DND-41 (cell line): ENCODE measurements around the gene HS2ST1.

Experiments
- ATAC-seq: fragments of 200-7000 bp; cut with Tn5 transposase; 3 replicates; pipeline ENCODE4 v1.9.1; 2021; ENCODE audit warnings: low read depth; ENCODE audit not compliant: insufficient read depth
- DNase-seq: peaks from one replicate; pipeline ENCODE4 v3.0.0-alpha.2; 2020
- H2AFZ ChIP-seq: 2 replicates; pipeline ENCODE4 v1.6.0; 2012; ENCODE audit warnings: low read depth, low read length
- H3K27ac ChIP-seq: 2 replicates; pipeline ENCODE4 v1.5.1; 2012; ENCODE audit warnings: low read length, inconsistent platforms
- H3K27me3 ChIP-seq: fragments of 200-600 bp; sonication (generic); 2 replicates; pipeline ENCODE4 v1.6.0; 2012; ENCODE audit warnings: low read length, mild to moderate bottlenecking, inconsistent platforms; ENCODE audit not compliant: insufficient read depth, poor library complexity
- H3K36me3 ChIP-seq: 2 replicates; pipeline ENCODE4 v1.5.1; 2012; ENCODE audit warnings: low read length, inconsistent platforms; ENCODE audit not compliant: insufficient read depth
- H3K4me1 ChIP-seq: 2 replicates; pipeline ENCODE4 v1.5.1; 2012; ENCODE audit warnings: mild to moderate bottlenecking, low read length; ENCODE audit not compliant: insufficient read depth
- H3K4me2 ChIP-seq: 2 replicates; pipeline ENCODE4 v1.6.0; 2012; ENCODE audit warnings: mild to moderate bottlenecking, moderate library complexity, low read length, inconsistent platforms; ENCODE audit not compliant: insufficient read depth
- H3K4me3 ChIP-seq, 2 experiments: fragments of 200-600 bp in 1 of 2; shearing (Covaris generic) in 1 of 2; 2 replicates each; pipeline ENCODE4 v1.5.1; 2012 to 2016; ENCODE audit warnings: inconsistent platforms in 2 of 2, low read length in 2 of 2, mild to moderate bottlenecking in 2 of 2, low read depth in 1 of 2, moderate library complexity in 1 of 2
- H3K79me2 ChIP-seq: 2 replicates; pipeline ENCODE4 v1.6.0; 2012; ENCODE audit warnings: low read length, inconsistent platforms; ENCODE audit not compliant: insufficient read depth
- H3K9ac ChIP-seq: 2 replicates; pipeline ENCODE4 v1.6.0; 2012; ENCODE audit warnings: low read depth, mild to moderate bottlenecking, inconsistent platforms, low read length, moderate library complexity
- H3K9me3 ChIP-seq: 2 replicates; pipeline ENCODE4 v1.5.1; 2012; ENCODE audit warnings: low read length, moderate library complexity, mild to moderate bottlenecking, inconsistent platforms; ENCODE audit not compliant: insufficient read depth, severe bottlenecking
- H4K20me1 ChIP-seq: 2 replicates; pipeline ENCODE4 v1.6.0; 2012; ENCODE audit warnings: low read length; ENCODE audit not compliant: insufficient read depth
- EZH2 ChIP-seq: IDR thresholded peaks from 3 replicates; pipeline ENCODE4 v1.6.1; 2012; ENCODE audit warnings: borderline replicate concordance, low read depth, mild to moderate bottlenecking, moderate library complexity, low read length, inconsistent platforms; ENCODE audit not compliant: severe bottlenecking
- TF ChIP-seq, protein P1 (sequence below): IDR thresholded peaks from 2 replicates; pipeline ENCODE4 v1.5.1; 2012; ENCODE audit warnings: borderline replicate concordance, low read length, moderate library complexity, mild to moderate bottlenecking; ENCODE audit not compliant: poor library complexity, severe bottlenecking; ENCODE audit errors: extremely low read depth

Gene HS2ST1

GRCh38 chr1:86953167-86953566 is 38.7 kb downstream of the HS2ST1 start:
- Histone ChIP-seq H3K4me2 (no peak overlapping the region), H4K20me1 (peaks cover 6% of the 10 kb centered on the region; the same call in 1 of the 2 replicates), H3K27ac (no peak overlapping the region), H3K27me3 (no peaks in the 10 kb centered on the region), H3K9ac (no peak overlapping the region), H2AFZ (no peak overlapping the region), H3K79me2 (peaks cover 10% of the 10 kb centered on the region; the same call in 1 of the 2 replicates), H3K4me3 (no peak overlapping the region), H3K36me3 (no peaks in the 10 kb centered on the region), H3K9me3 (no peaks in the 10 kb centered on the region), H3K4me1 (no peaks in the 10 kb centered on the region)
- no peak for ATAC-seq
- no peak for DNase-seq
- no peak for TF ChIP-seq EZH2
- TF ChIP-seq, protein P1, sequence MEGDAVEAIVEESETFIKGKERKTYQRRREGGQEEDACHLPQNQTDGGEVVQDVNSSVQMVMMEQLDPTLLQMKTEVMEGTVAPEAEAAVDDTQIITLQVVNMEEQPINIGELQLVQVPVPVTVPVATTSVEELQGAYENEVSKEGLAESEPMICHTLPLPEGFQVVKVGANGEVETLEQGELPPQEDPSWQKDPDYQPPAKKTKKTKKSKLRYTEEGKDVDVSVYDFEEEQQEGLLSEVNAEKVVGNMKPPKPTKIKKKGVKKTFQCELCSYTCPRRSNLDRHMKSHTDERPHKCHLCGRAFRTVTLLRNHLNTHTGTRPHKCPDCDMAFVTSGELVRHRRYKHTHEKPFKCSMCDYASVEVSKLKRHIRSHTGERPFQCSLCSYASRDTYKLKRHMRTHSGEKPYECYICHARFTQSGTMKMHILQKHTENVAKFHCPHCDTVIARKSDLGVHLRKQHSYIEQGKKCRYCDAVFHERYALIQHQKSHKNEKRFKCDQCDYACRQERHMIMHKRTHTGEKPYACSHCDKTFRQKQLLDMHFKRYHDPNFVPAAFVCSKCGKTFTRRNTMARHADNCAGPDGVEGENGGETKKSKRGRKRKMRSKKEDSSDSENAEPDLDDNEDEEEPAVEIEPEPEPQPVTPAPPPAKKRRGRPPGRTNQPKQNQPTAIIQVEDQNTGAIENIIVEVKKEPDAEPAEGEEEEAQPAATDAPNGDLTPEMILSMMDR, result no peak

DNA sequence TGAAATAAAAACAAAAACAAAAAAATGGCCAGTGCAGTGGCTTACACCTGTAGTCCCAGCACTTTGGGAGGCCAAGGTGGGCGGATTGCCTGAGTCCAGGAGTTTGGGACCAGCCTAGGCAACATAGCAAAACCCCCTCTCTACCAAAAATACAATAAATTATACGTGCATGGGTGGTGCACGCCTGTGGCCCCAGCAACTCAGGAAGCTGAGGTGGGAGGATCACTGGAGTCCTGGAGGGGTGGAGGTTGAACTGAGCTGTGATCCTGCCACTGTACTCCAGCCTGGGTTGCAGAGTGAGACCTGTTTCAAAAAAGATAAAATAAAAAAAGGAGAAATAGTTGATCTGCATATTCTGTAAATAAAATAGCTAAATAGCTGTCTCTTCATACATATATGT is 41.2 kb downstream of the HS2ST1 start:
- Histone ChIP-seq H3K9me3 (no peaks in the 10 kb centered on the region), H3K27ac (no peak overlapping the region), H3K9ac (no peak overlapping the region), H3K4me3 (no peak overlapping the region), H3K27me3 (no peaks in the 10 kb centered on the region), H3K36me3 (no peaks in the 10 kb centered on the region), H4K20me1 (peaks cover 6% of the 10 kb centered on the region; the same call in 1 of the 2 replicates), H3K4me1 (no peaks in the 10 kb centered on the region), H2AFZ (no peak overlapping the region), H3K4me2 (no peak overlapping the region), H3K79me2 (peaks cover 10% of the 10 kb centered on the region; the same call in 1 of the 2 replicates)
- DNase-seq (no peak), ATAC-seq (no peak)
- TF ChIP-seq EZH2, result no peak
- TF ChIP-seq, protein P1, result no peak

DNA sequence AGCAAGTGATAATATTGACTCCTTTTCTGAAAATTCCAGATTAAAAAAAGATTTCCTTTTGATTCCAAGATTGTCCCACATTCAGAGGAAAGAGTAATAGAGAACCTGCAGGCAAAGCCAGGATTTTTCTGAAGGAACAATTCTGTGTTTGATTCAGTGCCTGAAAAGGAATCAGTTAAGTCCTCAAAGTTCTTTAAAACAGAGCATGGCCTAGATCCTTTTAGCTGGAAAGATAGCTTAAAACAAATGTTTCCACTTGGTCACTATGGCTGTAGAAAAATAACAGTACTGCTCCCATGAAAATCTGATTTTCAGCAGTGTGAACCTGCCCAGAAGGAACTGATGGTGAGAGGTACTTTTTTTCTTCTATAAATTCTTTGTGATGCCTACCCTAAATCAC is 41.8 kb downstream of the HS2ST1 start:
- peaks cover 10% of the 10 kb centered on the region; the same call in 1 of the 2 replicates for H3K79me2 ChIP-seq

More for the DNA sequence above, 41.8 kb downstream of the HS2ST1 start:
- H3K27me3 ChIP-seq, result no peaks in the 10 kb centered on the region
- no peak overlapping the region for H3K4me2 ChIP-seq
- H4K20me1 ChIP-seq, result peaks cover 6% of the 10 kb centered on the region; the same call in 1 of the 2 replicates
- DNase-seq (no peak), ATAC-seq (no peak)
- H3K4me1 ChIP-seq, result no peaks in the 10 kb centered on the region
- TF ChIP-seq, protein P1, result no peak
- no peak for TF ChIP-seq EZH2
- no peak overlapping the region for H2AFZ ChIP-seq
- H3K4me3 ChIP-seq, result no peak overlapping the region
- H3K27ac ChIP-seq, result no peak overlapping the region
- no peak overlapping the region for H3K9ac ChIP-seq
- no peaks in the 10 kb centered on the region for H3K36me3 ChIP-seq
- H3K9me3 ChIP-seq, result no peaks in the 10 kb centered on the region
